Astrocyte (in vitro differentiated cells and primary cell): ENCODE measurements around the gene VCL.

Source experiments
- EZH2 ChIP-seq: IDR thresholded peaks from 2 replicates; pipeline ENCODE4 v1.6.1; 2012; ENCODE audit warnings: mild to moderate bottlenecking, low read length, inconsistent platforms; ENCODE audit not compliant: insufficient read depth
- TF ChIP-seq, protein P1 (sequence below): IDR thresholded peaks from 2 replicates; pipeline ENCODE4 v1.5.1; 2011; ENCODE audit warnings: low read depth, mild to moderate bottlenecking, inconsistent platforms, low read length, moderate library complexity; ENCODE audit not compliant: insufficient read depth

DNA sequence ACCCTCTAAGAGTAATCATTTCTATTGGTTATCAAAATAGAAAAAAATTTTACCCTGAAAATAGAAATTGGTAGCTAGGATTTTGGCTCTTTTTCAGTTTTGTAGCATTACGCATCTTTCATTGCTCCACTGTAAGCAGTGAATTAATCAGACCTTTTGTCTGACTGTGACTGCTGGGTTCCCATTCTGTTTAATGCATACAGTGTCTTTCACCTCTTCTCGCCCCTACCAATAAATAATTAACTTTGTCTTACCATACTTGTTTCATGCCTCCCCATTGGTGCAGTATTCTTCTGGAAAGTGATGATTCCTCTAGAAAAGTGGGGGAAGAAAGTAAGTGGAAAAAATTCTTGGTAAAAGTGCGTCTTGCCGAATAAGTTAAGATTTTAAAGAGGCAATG, 79.5 kb downstream of the VCL start:
- TF ChIP-seq, protein P1, sequence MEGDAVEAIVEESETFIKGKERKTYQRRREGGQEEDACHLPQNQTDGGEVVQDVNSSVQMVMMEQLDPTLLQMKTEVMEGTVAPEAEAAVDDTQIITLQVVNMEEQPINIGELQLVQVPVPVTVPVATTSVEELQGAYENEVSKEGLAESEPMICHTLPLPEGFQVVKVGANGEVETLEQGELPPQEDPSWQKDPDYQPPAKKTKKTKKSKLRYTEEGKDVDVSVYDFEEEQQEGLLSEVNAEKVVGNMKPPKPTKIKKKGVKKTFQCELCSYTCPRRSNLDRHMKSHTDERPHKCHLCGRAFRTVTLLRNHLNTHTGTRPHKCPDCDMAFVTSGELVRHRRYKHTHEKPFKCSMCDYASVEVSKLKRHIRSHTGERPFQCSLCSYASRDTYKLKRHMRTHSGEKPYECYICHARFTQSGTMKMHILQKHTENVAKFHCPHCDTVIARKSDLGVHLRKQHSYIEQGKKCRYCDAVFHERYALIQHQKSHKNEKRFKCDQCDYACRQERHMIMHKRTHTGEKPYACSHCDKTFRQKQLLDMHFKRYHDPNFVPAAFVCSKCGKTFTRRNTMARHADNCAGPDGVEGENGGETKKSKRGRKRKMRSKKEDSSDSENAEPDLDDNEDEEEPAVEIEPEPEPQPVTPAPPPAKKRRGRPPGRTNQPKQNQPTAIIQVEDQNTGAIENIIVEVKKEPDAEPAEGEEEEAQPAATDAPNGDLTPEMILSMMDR = no peak
- TF ChIP-seq EZH2 = no peak
